HG03571 (cell line): Measurements from ENCODE around the gene TSHB.
A peak's percentile ranks its signal among the peaks of the same experiment; 100 is the strongest.
"Not testable (repeated sequence)": the region's sequence is repeated elsewhere in the genome, so short reads cannot be mapped to it uniquely, and the experiment has no call there.

ENCODE experiments used
- ATAC-seq: cut with Tn5 transposase; IDR thresholded peaks from one replicate; pipeline ENCODE4 v1.9.1; 2021; ENCODE audit not compliant: unreplicated experiment

TSHB gene

DNA sequence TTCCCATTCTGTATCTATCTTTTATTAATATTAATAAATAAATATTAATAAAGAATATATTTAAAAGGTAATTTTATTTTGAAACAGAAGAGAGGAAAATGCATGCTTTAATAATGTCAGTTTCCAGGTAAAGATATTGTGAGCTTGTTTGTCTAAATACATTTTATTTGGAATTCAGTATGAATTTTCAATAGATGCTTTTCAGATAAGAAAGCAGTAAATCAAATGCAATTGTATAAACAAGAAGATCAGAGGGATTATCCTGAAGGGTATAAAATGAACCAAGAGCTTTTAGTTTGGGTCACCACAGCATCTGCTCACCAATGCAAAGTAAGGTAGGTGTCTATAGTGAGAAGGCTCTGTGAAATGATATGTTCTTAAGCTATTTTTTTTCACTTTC is at the start of gene TSHB:
TSHB (plus strand) TSS at position 301 of the 400 bp plus-strand sequence. CDS start 3,537 bp downstream, outside the sequence.
- ATAC-seq: no peak

DNA sequence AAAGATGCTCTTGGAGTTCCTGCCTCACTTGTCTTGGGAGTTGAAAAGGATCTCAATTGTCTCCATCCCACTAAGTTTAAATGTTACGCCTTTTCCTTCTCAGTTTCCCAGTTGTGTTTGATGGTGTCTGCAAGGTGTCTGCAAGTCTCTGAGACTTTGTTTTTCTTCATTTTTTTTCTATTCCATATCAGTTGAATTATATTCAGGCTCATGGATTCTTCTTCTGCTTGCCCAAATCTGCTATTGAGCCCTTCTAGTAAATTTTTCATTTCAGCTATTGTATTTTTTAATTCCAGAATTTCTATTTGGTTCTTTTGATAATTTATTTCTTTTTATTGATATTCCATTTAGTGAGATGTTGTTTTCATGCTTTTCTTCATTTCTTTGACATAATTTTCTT is 47.4 kb upstream of the TSHB start:
- ATAC-seq: no peak

DNA sequence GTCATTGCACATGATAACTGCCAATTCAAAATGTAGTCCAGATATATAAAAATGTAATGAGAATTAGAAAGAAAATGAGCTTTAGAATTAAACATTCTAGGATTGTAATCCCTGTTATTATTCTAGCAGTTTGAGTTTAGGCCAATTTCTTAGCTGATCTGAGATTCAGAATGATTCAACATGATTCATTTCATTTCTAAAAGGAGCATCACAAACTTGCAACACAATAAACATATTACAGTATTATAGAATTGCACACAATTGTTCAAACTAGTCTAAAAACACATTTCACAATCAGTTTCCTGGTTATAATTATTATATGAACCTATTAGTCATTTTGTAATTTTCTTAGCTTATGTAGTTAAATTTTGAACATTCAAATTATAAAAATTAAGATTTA is 43.3 kb upstream of the TSHB start:
- no peak for ATAC-seq

DNA sequence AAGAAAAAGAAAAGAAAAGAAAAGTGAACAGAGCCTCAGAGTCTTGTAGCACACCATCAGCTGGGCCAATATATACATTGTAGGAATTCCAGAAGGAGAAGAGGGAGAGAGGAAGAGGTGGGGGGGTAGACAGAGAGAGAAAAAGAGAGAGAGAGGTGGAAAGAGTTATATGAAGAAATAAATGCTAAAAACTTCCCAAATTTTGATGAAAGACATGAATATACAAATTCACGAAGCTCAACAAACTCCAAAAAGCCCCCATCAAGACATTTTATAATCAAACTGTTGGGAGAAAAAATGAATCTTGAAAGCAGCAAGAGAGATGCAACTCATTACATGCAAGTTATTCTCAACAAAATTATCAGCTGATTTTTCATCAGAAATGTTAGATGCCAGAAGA is 41.5 kb upstream of the TSHB start:
- ATAC-seq: no peak

DNA sequence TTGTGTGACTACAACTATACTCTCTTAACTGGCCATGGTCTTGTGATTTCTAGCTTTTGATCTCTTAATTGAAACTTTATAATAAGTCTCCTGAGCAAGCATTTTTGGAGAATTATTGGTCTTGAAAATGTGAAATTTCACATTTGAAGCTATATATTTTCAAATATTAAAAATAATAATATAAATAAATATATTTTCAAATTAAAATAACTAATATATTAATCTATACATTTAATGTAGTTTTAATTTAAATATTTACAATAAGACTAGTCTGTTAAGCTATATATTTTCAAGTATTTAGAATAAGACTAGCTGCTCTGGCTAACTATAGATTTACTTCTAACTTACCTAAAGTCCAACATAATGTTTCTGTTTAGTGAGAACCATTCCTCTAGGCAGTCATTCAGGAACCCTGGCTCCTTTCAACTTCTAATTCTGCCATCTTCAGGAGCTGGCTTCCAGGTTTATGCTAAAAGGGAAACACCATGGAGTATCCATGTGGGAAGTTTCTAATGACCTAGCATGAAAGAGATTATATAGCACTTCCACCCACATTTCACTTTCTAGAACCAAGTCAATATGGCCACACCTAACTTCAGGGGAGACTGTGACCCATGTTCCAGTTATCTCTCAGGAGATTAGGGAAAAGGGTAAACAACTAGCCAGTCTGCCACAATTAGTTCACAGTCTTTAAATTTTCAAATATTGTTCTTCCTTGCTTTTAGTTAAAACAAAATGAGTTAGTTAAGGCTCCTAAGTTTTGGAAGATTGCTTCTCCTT is 31.9 kb upstream of the TSHB start:
- no peak for ATAC-seq

DNA sequence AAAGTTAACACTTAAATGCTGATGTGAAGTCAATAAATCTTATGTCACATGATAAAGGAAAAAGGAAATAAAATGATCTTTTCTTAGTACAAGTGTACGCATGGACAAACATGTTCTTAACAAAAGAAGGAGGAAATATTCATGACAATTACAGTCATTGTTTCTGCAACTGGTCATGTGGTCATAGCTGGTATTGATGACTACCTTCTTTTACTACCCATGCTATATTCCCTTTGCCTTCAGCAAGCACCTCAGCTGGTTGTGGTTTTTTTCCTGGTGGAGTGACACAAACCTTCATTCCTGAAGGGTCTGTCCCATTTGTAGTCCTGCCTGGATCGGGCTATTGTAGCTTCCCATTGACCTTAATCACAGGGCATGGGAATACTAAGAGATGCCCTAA is 23.4 kb upstream of the TSHB start:
- no peak for ATAC-seq

GRCh38 chr1:115012006-115012405 is 17.6 kb upstream of the TSHB start:
- ATAC-seq: no peak

GRCh38 chr1:115012434-115012833 is 17.2 kb upstream of the TSHB start:
- ATAC-seq: no peak

GRCh38 chr1:115013792-115014191 is 15.8 kb upstream of the TSHB start:
- no peak for ATAC-seq

DNA sequence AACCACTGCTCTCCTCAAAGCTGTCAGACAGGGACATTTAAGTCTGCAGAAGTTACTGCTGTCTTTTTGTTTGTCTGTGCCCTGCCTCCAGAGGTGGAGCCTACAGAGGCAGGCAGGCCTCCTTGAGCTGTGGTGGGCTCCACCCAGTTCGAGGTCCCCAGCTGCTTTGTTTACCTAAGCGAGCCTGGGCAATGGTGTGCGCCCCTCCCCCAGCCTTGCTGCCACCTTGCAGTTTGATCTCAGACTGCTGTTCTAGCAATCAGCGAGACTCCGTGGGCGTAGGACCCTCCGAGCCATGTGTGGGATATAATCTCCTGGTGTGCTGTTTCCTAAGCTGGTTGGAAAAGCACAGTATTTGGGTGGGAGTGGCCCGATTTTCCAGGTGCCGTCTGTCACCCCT is 10.1 kb upstream of the TSHB start:
- not testable (repeated sequence) for ATAC-seq

- ATAC-seq: no peak
Observed at GRCh38 chr1:115021145-115021544, 8.5 kb upstream of the TSHB start.

GRCh38 chr1:115023593-115023992 is 6.0 kb upstream of the TSHB start:
- ATAC-seq: no peak

DNA sequence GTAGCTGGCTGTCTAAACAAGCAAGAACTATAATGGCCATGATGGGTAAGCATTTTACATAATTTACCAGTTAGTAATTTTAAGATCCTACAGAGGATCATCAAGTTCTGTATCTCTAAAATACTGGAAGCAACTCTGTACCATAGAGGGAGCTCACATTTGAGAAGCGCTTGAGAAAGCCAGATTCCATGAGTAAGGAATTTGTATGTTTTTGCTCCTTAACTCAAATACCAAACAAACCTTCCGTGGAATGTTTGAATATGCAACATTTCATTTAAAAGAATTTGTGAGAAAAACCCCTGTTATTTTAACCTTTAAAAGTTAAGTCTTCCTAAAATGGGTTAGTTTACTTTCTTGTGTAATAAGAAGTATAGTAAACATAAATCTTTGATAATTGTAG is 2.0 kb downstream of the TSHB start:
- no peak for ATAC-seq

- ATAC-seq: no peak
Observed at GRCh38 chr1:115035652-115036051, 6.0 kb downstream of the TSHB start.

GRCh38 chr1:115036814-115037507 is 7.3 kb downstream of the TSHB start:
- ATAC-seq: no peak

GRCh38 chr1:115040501-115040900 is 10.9 kb downstream of the TSHB start:
- ATAC-seq: no peak

DNA sequence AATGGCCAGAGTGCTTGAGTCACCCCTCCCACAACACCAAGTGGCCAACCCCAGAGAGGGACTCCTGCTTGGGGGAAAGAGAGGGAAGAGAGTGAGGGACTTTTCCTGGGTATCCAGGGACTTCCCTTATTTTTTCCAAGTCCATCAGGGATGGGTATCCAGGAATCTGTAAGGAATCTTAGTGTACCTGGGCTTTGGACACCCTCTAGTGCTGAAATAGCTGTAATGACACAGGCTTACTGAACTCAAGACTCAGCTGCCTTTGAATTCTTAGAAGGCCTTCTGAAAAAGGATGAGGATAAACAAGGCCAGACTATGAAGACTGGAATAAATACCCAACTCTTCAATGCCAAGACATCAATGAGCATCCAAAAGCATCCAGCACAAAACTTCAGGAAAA is 12.0 kb downstream of the TSHB start:
- ATAC-seq: no peak

GRCh38 chr1:115046751-115047150 is 17.1 kb downstream of the TSHB start:
- ATAC-seq: no peak

DNA sequence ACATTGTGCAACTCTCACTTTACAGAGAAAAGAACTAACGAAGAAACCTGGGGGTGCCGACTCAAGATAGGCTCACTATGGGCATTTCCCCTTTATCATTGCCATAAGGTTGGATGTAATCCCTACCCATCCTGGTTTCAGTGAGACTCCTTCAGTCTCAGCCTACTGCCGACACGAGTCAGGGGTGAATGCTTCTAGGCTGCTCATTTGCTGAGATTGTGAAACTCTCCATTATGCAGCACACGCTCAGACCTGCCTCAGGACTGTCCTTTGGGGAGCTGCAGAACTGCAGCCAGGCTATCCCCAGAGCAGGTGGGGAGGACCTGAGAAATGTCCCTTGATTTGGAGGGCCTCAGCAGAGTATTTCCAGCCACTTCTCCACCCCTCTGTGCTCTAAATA is 22.2 kb downstream of the TSHB start:
- no peak for ATAC-seq

DNA sequence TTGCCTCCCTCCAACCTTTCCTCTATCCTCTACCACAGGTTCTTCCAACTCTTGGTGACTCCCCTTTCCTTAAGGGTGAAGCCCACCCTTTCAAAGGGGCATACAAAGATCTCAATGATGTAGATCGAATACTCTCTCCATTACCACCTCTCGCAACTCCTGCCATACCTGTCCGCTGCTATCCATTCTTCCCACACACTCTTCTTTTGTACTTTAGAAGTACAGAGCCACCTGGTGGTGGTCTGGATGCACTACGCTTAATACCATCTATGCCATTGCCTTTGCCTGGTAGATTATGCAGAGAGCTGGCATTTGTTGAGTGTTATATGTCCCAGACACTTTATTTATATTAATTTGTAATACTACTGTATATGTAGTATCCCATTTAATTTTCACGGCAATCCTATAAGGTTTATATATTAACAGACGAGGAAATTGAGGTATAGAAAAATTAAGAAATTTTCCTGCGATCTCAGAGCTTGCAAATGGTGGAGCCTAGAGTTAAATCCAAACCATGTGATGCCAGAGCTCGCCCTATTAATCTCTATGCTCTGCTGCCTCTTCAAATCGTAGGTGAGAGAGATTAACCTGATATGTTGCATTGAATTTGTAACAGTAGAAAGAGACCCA is 22.9 kb downstream of the TSHB start:
- peak; percentile 87 for ATAC-seq

GRCh38 chr1:115056395-115056798 is 26.8 kb downstream of the TSHB start:
- ATAC-seq: no peak

DNA sequence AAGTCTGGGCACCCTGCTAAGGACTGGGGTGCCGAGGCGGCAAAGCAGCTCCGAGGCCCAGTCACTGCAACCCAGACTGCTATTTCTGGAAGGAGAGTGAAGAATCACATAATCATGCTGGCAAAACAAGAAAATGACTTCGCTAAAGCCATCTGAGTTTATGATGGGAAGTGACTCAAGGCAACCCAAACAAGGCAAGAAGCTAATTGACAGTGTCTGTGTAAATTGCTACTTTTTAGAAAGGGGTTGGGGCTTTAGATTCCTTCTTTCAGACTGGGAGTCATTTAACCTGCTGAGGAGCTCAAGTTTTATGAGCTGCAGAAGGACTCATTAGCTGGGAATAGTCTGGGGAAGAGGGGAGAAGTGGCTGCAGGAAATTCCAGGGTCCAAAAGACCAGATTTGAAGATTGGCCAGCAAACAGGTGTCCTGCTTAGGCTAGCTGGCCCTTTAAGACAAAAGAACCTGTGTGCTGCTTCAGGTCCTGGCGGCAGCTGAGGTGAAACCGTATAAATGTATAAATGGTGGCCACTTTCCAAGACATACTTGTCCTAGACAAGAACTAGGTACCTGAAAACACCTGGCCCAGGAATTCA is 28.1 kb downstream of the TSHB start:
- ATAC-seq: no peak
